Retinal pigment epithelial cell (primary cell): ENCODE results near the gene COX6B2.

ENCODE experiments used
- DNase-seq: peaks from one replicate; pipeline ENCODE4 v3.0.0-alpha.2; 2010; ENCODE audit warnings: low read depth
- H3K4me3 ChIP-seq: 2 replicates; pipeline ENCODE4 v1.5.1; 2011; ENCODE audit warnings: mild to moderate bottlenecking, low read length, control low read depth, moderate library complexity
- CTCF ChIP-seq: conservative IDR thresholded peaks from 2 replicates; pipeline ENCODE4 v1.5.1; 2011; ENCODE audit warnings: low read depth, low read length, control low read depth, inconsistent platforms

COX6B2 gene

DNA sequence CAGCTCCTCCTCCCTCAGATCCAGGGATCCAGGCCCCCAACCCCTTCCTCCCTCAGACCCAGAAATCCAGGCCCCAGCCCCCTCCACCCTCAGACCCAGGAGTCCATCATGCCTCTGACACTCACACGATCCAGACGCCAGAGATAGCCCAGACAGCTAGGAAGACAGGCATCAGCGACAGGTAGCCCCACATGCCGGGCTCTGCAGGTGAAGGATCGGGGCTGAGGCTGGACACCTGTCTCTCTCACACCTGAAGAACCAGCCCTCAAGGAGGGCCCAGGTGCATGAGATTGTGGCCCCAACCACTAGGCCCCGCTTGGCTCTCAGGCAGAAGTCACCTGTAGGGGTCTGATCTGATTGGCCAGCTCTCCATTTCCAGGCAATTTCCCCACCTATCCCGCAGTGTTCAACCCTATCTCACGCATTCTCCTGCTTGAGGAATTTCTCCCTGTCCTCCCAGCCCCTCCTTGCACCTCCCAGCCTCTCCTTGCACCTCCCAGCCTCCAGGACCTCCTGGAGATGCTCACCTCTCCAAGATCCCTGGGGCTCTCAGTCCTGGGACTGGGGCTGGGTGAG, 33.6 kb downstream of the COX6B2 start:
- no peak overlapping the region for H3K4me3 ChIP-seq
- DNase-seq: no peak
- TF ChIP-seq CTCF: no peak

- DNase-seq: no peak
- H3K4me3 ChIP-seq: peak overlapping the region; percentile 18
- no peak for TF ChIP-seq CTCF
Measured at GRCh38 chr19:55319785-55320184, 34.7 kb downstream of the COX6B2 start.

DNA sequence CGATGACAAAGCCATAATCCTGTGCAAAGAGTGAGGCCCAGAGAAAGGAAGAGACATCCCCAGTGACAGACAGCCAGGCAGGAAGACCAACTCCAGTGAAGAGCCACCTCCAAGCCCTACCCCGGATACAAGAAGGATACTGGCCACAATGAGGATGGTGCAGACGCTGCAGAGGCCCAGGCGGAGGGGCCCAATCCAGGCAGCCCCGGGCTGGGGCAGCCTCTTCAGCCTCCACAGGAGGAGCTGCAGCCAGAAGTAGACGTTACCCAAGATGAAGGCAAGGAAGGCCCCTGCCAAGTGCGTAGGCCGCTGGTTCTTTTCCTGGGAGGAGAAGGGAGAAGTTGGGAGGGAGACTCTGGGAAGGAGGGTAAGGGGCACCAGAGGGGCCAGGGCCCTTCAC, 37.9 kb downstream of the COX6B2 start:
- DNase-seq: no peak
- no peak for TF ChIP-seq CTCF
- no peak overlapping the region for H3K4me3 ChIP-seq

GRCh38 chr19:55315956-55316525, 38.5 kb downstream of the COX6B2 start:
- no peak for DNase-seq
- no peak overlapping the region for H3K4me3 ChIP-seq
- TF ChIP-seq CTCF: no peak

- no peak overlapping the region for H3K4me3 ChIP-seq
- DNase-seq: no peak
- no peak for TF ChIP-seq CTCF
Measured at GRCh38 chr19:55314396-55314795, 40.1 kb downstream of the COX6B2 start.

- DNase-seq: no peak
Measured at GRCh38 chr19:55312621-55313512, 41.7 kb downstream of the COX6B2 start.

More at GRCh38 chr19:55312621-55313512, 41.7 kb downstream of the COX6B2 start:
- H3K4me3 ChIP-seq: no peak overlapping the region
- TF ChIP-seq CTCF: no peak
